ENCODE data around the gene AQP9.

DNA sequence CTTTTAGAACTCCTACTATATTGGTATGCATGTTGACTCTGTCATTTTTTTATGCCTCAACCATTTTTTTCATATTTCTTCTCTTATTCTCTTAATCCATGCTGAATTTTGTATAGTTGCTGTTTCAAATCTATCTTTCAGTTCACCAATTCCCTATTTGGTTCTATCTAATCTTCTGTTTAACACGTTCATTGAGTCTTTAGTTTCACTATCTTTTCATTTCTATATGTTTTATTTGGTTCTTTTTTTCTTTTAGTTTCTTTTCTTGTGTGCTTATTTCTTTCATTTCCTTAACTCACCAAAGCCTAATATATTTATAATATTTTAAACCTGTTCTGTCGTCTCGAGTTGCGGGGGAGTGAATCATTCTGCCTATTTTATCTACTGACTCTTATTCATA is 8.0 kb downstream of the AQP9 start:
- TF ChIP-seq CTCF (IDR thresholded peaks at IDR 0.05) (no peak), POLR2A (IDR thresholded peaks at IDR 0.05) (no peak)

Measured in body of pancreas (tissue), 4 donors.